ENCODE measurements around the gene YY1.
A peak's percentile ranks its signal among the peaks of the same experiment; 100 is the strongest.
"Not testable (repeated sequence)": the region's sequence is repeated elsewhere in the genome, so short reads cannot be mapped to it uniquely, and the experiment has no call there.

YY1 gene

DNA sequence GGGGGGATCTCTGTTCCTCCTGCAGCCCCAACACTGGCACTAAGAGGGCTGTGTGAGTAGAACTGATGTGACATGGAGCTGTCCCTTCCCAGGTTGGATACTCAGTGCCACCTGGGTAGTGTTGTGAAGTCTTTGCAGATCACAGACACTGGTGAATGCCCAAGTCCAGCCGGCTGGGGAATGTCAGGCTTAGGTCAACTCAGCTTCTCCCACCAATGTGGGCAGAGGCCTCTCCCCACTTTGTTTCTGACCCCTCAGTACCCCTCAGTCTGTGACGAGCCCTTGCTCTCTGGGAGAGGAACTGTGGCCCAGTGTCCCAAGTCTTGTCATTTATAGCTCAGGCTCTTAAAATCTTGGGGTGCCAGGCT, 56.0 kb downstream of the YY1 start:
- TF ChIP-seq, protein P1, sequence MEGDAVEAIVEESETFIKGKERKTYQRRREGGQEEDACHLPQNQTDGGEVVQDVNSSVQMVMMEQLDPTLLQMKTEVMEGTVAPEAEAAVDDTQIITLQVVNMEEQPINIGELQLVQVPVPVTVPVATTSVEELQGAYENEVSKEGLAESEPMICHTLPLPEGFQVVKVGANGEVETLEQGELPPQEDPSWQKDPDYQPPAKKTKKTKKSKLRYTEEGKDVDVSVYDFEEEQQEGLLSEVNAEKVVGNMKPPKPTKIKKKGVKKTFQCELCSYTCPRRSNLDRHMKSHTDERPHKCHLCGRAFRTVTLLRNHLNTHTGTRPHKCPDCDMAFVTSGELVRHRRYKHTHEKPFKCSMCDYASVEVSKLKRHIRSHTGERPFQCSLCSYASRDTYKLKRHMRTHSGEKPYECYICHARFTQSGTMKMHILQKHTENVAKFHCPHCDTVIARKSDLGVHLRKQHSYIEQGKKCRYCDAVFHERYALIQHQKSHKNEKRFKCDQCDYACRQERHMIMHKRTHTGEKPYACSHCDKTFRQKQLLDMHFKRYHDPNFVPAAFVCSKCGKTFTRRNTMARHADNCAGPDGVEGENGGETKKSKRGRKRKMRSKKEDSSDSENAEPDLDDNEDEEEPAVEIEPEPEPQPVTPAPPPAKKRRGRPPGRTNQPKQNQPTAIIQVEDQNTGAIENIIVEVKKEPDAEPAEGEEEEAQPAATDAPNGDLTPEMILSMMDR (IDR thresholded peaks at IDR 0.05), result no peak
- no peak overlapping the region for H3K4me3 ChIP-seq
- intact Hi-C loops (cut with DNase I; ENCODE audit: low total_unique reads), result no loop called here
- peaks cover 0 to 40% (median 22%) of the 10 kb centered on the region in 3 donors for H3K36me3 ChIP-seq
- H3K27ac ChIP-seq, result no peak overlapping the region
- DNase-seq, result peak in 1 of 2 donors; percentile 49
- H3K4me1 ChIP-seq, result peaks cover 0 to 27% (median 16%) of the 10 kb centered on the region in 4 donors
- no peaks in the 10 kb centered on the region for H3K27me3 ChIP-seq
- H3K9me3 ChIP-seq, result no peaks in the 10 kb centered on the region

DNA sequence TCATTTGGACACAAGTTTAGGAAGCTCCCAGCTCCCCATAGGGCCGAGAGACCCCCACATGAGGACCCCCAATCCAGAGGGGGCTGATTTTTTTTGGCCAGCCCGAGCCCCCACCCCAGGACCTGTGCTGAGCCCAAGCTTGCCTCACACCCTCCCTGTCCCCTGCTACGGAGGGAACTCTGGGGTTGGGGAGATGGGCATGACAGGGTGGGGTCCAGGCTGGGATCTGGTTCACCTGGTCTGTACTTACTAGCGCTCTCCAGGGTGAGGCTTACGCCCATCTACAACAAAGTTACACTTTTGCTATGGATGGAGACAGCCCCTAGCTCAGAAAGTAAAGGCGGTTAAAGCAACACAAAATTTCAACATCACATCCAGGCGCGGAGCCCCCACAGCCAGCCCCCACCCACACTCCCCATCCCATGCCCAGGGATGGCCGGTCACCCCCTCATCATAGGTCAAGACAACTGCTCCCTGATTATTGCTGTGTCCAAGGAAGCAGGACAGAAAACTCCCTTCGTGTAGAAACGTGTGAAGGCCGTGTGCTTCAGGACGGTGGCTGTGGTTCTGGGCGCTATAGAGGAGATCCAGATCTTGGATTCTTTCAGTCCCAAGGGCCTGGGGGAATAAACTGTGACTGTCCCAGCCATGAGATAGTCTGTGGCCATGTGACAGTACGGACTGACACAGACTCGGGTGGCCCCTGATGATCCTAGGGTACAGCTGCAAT, 56.6 kb downstream of the YY1 start:
- Histone ChIP-seq H3K9me3 (no peaks in the 10 kb centered on the region), H3K36me3 (peaks cover 0 to 35% (median 22%) of the 10 kb centered on the region in 3 donors), H3K27me3 (no peaks in the 10 kb centered on the region), H3K27ac (no peak overlapping the region), H3K4me3 (no peak overlapping the region), H3K4me1 (peaks cover 0 to 27% (median 16%) of the 10 kb centered on the region in 4 donors)
- TF ChIP-seq, protein P1 (IDR thresholded peaks at IDR 0.05), result no peak
- peak in 1 of 2 donors; percentile 61 for DNase-seq
- intact Hi-C loops (cut with DNase I; ENCODE audit: low total_unique reads), result no loop called here

DNA sequence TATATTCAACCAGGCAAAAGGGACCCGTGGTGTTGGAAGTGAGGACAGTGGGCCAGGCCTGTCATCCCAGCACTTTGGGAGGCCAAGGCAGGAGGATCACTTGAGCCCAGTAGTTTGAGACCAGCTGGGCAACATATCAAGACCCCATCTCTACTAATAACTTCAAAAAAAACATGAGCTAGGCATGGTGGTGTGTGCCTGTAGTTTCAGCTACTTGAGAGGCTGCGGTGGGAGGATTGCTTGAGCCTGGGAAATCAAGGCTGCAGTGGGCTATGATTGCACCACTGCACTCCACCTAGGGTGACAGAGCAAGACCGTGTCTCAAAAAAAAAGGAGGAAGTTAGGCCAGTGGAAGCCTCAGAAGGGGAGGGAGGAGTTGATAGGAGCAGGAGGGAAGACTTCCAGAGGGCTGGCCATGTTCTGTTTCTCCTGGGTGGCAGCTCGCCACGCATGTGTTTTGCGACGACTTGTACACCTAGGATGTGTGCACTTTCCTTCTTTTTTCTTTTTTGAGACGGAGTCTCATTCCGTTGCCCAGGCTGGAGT, 57.2 kb downstream of the YY1 start:
- TF ChIP-seq, protein P1 (IDR thresholded peaks at IDR 0.05), result no peak
- H3K4me1 ChIP-seq, result peaks cover 0 to 27% (median 16%) of the 10 kb centered on the region in 4 donors
- H3K36me3 ChIP-seq, result peaks cover 0 to 28% (median 18%) of the 10 kb centered on the region in 3 donors
- no peaks in the 10 kb centered on the region for H3K27me3 ChIP-seq
- peak overlapping the region; percentile 66 to 78 for H3K27ac ChIP-seq
- intact Hi-C loops (cut with DNase I; ENCODE audit: low total_unique reads), result no loop called here
- peak; percentile 25 to 52 for DNase-seq
- no peak overlapping the region for H3K4me3 ChIP-seq
- no peaks in the 10 kb centered on the region for H3K9me3 ChIP-seq

DNA sequence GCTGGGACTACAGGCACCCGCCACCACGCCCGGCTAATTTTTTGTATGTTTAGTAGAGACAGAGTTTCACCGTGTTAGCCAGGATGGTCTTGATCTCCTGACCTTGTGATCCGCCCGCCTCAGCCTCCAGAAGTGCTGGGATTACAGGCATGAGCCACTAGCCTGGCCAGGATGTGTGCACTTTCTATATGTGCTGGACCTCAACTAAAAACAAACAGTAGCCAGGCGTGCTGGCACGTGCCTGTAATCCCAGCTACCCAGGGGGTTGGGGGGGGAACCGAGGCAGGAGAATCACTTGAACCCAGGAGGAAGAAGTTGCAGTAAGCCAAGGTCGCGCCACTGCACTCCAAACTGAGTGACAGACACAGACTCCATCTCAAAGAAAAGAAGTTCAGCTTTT, 57.8 kb downstream of the YY1 start:
- Histone ChIP-seq H3K27ac (peak overlapping the region; percentile 66 to 78), H3K36me3 (peaks cover 0 to 23% (median 13%) of the 10 kb centered on the region in 3 donors), H3K4me1 (peaks cover 0 to 27% (median 16%) of the 10 kb centered on the region in 4 donors)
- H3K4me3 ChIP-seq; H3K9me3 ChIP-seq; intact Hi-C loops (cut with DNase I; ENCODE audit: low total_unique reads); H3K27me3 ChIP-seq: not testable (repeated sequence)
- DNase-seq, result peak; percentile 20 to 63

DNA sequence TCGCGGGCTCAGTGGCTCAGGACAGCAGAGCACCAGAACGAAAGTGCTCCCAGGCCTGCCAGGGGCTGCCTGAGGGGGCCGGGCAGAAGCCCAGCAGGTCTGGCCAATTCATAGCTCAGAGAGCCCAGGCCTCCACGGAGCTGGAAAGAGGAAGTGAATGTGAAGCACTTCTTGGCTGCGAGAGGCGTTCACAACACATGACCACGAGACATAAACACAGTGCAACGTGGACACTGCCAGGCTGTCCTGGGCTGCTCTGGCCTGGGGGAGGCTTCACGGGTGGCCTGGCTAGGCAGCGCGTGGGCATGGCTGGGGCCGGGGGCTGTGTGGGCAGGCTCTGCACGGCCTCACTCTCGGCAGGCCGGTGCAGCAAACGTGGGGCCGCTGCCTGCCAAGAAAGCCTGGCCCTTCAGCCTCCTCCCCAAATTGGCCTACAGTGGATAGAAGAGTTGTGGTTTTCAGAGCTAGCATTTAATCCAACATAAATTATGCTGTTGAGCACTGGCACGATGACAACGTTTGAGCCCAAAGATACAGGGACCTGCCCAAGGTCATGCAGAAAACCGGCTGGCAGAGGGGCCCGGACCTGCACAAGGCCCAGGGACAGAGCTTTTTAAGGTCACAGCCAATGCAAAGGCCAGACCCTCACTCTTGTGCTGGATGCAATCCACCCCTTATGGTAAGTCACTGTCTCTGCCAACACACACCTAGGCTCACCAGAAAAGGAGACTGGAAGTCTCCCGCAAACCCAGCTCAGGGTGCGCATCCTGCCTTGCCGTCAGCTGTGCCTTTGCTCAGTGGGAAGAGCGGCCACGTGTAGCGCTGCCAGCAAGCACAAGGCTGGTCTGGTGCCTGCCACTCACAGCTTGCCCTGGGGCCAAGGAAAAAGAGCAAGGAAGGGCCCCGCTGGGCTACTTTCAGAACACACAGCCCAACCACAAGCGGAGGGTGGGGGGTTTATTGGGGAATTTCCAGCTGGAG, 58.7 kb downstream of the YY1 start:
- Histone ChIP-seq H3K36me3 (peaks cover 0 to 14% (median 4%) of the 10 kb centered on the region in 3 donors), H3K27me3 (no peaks in the 10 kb centered on the region), H3K4me3 (peak overlapping the region; percentile 12 to 13), H3K4me1 (peaks cover 0 to 27% (median 16%) of the 10 kb centered on the region in 4 donors), H3K27ac (peak overlapping the region; percentile 66 to 78), H3K9me3 (no peaks in the 10 kb centered on the region)
- intact Hi-C loops (cut with DNase I; ENCODE audit: low total_unique reads), result no loop called here
- TF ChIP-seq, protein P1 (IDR thresholded peaks at IDR 0.05), result no peak
- peak; percentile 91 to 94 for DNase-seq
